ENCODE data around the gene NUP153. TPM values are rescaled to one million over a fixed set of nuclear protein-coding genes. Genes with fewer than 3 reads are reported as not detected.
"Not testable (repeated sequence)": the region's sequence is repeated elsewhere in the genome, so short reads cannot be mapped to it uniquely, and the experiment has no call there.

Gene NUP153
- total and polyA plus RNA-seq, 2 donors (not counting 1 experiment from before 2014, with no cell fraction given): 22.0 to 27.7 TPM

DNA sequence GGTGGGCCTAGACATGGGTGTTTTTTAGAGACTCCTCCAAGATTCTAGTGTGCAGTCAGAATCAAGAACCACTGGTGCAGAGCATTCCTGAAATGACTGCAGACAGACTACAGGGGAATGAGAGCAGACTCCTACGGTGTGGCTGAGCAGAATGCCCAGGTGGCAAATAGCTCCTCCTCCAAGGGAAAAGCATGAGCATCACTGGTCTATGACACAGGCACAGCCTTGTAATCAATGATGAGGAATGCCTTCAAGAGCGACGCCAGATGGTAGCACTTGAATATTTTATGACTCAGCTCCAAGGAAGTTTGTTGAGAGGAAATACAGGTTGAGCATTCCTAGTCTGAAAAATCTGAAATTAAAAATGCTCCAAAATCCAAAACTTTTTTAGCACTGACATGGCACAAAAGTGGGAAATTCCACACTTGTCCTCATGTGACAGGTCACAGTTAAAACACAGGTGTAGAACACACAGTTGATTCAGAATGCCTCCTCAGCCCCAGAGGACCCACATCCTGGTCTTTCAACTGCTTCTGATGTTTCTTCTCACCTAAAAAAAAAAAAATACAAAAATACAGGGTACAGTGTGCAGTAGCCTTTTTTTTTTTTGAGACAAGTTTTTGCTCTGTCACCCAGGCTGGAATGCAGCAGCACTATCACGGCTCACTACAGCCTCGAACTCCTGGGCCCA is 117.2 kb downstream of the NUP153 start:
- no peaks in the 10 kb centered on the region for H3K27me3 ChIP-seq (ENCODE audit: control insufficient read depth, insufficient read depth, low read length)
- H3K36me3 ChIP-seq (ENCODE audit: control insufficient read depth, insufficient read depth, low read length): no peaks in the 10 kb centered on the region
- H3K27ac ChIP-seq (ENCODE audit: insufficient read depth, low read length): no peak overlapping the region
- no peak overlapping the region for H3K4me3 ChIP-seq (replicated peaks in 1 of 4; ENCODE audit: control extremely low read depth in 1 of 4, insufficient read depth in 1 of 4, low read depth in 3 of 4, low read length in 4 of 4)
- no peaks in the 10 kb centered on the region for H4K20me1 ChIP-seq (ENCODE audit: control insufficient read depth, extremely low read depth, insufficient read depth, low read length)
- H3K9ac ChIP-seq (ENCODE audit: insufficient read depth, low read length): no peak overlapping the region
- H3K79me2 ChIP-seq (ENCODE audit: control insufficient read depth, insufficient read depth, low read length): no peaks in the 10 kb centered on the region
- TF ChIP-seq EZH2 (IDR thresholded peaks at IDR 0.05; ENCODE audit: low read length, missing control alignments): no peak
- TF ChIP-seq, protein P1, sequence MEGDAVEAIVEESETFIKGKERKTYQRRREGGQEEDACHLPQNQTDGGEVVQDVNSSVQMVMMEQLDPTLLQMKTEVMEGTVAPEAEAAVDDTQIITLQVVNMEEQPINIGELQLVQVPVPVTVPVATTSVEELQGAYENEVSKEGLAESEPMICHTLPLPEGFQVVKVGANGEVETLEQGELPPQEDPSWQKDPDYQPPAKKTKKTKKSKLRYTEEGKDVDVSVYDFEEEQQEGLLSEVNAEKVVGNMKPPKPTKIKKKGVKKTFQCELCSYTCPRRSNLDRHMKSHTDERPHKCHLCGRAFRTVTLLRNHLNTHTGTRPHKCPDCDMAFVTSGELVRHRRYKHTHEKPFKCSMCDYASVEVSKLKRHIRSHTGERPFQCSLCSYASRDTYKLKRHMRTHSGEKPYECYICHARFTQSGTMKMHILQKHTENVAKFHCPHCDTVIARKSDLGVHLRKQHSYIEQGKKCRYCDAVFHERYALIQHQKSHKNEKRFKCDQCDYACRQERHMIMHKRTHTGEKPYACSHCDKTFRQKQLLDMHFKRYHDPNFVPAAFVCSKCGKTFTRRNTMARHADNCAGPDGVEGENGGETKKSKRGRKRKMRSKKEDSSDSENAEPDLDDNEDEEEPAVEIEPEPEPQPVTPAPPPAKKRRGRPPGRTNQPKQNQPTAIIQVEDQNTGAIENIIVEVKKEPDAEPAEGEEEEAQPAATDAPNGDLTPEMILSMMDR (conservative IDR thresholded peaks at IDR 0.05 in 1 of 2, IDR thresholded peaks at IDR 0.05 in 1 of 2; ENCODE audit: low read depth in 1 of 2, low read length in 2 of 2): no peak
- no peak overlapping the region for H3K4me2 ChIP-seq (ENCODE audit: extremely low read depth, insufficient read depth, low read length)
- no peak overlapping the region for H2AFZ ChIP-seq (ENCODE audit: low read length)
- H3K4me1 ChIP-seq (ENCODE audit: control insufficient read depth, extremely low read depth, insufficient read depth, low read length): no peaks in the 10 kb centered on the region
- no peaks in the 10 kb centered on the region for H3K9me3 ChIP-seq (ENCODE audit: control insufficient read depth, insufficient read depth, low read depth, low read length)
- peak; percentile 66 to 97 for DNase-seq (ENCODE audit: low read depth in 2 of 2)

DNA sequence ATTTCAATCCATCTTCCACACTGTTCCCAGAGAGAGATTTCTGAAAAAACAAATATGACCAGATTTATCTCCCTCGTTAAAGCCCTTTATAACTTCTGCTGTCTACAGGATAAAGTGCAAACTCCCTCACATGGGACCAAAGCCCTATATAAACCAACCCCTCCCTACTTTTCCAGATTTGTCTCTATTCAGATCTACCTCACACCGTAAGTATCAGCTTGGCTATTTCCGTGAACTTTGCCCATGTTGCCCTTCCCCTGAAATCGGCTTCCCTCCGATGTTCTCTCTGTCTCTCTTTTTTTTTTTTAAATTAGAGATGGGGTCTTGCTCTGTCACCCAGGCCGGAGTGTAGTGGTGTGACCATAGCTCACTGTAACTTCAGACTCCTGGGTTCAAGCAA is 118.7 kb downstream of the NUP153 start:
- Histone ChIP-seq H3K27ac (ENCODE audit: insufficient read depth, low read length) (no peak overlapping the region), H3K4me3 (replicated peaks in 1 of 4; ENCODE audit: control extremely low read depth in 1 of 4, insufficient read depth in 1 of 4, low read depth in 3 of 4, low read length in 4 of 4) (no peak overlapping the region), H2AFZ (ENCODE audit: low read length) (no peak overlapping the region), H3K4me1 (ENCODE audit: control insufficient read depth, extremely low read depth, insufficient read depth, low read length) (no peaks in the 10 kb centered on the region), H3K9ac (ENCODE audit: insufficient read depth, low read length) (no peak overlapping the region), H3K27me3 (ENCODE audit: control insufficient read depth, insufficient read depth, low read length) (no peaks in the 10 kb centered on the region), H3K36me3 (ENCODE audit: control insufficient read depth, insufficient read depth, low read length) (no peaks in the 10 kb centered on the region), H3K79me2 (ENCODE audit: control insufficient read depth, insufficient read depth, low read length) (no peaks in the 10 kb centered on the region), H3K4me2 (ENCODE audit: extremely low read depth, insufficient read depth, low read length) (no peak overlapping the region), H4K20me1 (ENCODE audit: control insufficient read depth, extremely low read depth, insufficient read depth, low read length) (no peaks in the 10 kb centered on the region), H3K9me3 (ENCODE audit: control insufficient read depth, insufficient read depth, low read depth, low read length) (no peaks in the 10 kb centered on the region)
- TF ChIP-seq EZH2 (IDR thresholded peaks at IDR 0.05; ENCODE audit: low read length, missing control alignments): no peak
- TF ChIP-seq, protein P1 (conservative IDR thresholded peaks at IDR 0.05 in 1 of 2, IDR thresholded peaks at IDR 0.05 in 1 of 2; ENCODE audit: low read depth in 1 of 2, low read length in 2 of 2): no peak
- DNase-seq (ENCODE audit: low read depth in 2 of 2): no peak

DNA sequence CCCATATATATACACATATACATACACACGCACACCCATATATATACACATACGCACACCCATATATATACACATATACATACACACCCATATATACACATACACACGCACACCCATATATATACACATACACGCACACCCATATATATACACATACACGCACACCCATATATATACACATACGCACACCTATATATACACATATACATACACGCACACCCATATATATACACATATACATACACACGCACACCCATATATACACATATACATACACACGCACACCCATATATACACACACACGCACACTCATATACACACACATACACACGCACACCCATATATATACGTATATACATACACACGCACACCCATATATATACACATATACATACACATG is 120.1 kb downstream of the NUP153 start:
- H3K9me3 ChIP-seq (ENCODE audit: control insufficient read depth, insufficient read depth, low read depth, low read length); H3K9ac ChIP-seq (ENCODE audit: insufficient read depth, low read length); H3K27ac ChIP-seq (ENCODE audit: insufficient read depth, low read length); H2AFZ ChIP-seq (ENCODE audit: low read length); DNase-seq (ENCODE audit: low read depth in 2 of 2); H3K4me3 ChIP-seq (replicated peaks in 1 of 4; ENCODE audit: control extremely low read depth in 1 of 4, insufficient read depth in 1 of 4, low read depth in 3 of 4, low read length in 4 of 4); H4K20me1 ChIP-seq (ENCODE audit: control insufficient read depth, extremely low read depth, insufficient read depth, low read length); H3K4me2 ChIP-seq (ENCODE audit: extremely low read depth, insufficient read depth, low read length); H3K4me1 ChIP-seq (ENCODE audit: control insufficient read depth, extremely low read depth, insufficient read depth, low read length); H3K27me3 ChIP-seq (ENCODE audit: control insufficient read depth, insufficient read depth, low read length); H3K79me2 ChIP-seq (ENCODE audit: control insufficient read depth, insufficient read depth, low read length); H3K36me3 ChIP-seq (ENCODE audit: control insufficient read depth, insufficient read depth, low read length): not testable (repeated sequence)
